NCI-H2227 (cell line): ENCODE results near the gene SEMA3F.

Experiments
- DNase-seq: peaks from one replicate; lab custom pipeline; 2025; ENCODE audit not compliant: unreplicated experiment; lab: John Stamatoyannopoulos, UW

Gene SEMA3F

DNA sequence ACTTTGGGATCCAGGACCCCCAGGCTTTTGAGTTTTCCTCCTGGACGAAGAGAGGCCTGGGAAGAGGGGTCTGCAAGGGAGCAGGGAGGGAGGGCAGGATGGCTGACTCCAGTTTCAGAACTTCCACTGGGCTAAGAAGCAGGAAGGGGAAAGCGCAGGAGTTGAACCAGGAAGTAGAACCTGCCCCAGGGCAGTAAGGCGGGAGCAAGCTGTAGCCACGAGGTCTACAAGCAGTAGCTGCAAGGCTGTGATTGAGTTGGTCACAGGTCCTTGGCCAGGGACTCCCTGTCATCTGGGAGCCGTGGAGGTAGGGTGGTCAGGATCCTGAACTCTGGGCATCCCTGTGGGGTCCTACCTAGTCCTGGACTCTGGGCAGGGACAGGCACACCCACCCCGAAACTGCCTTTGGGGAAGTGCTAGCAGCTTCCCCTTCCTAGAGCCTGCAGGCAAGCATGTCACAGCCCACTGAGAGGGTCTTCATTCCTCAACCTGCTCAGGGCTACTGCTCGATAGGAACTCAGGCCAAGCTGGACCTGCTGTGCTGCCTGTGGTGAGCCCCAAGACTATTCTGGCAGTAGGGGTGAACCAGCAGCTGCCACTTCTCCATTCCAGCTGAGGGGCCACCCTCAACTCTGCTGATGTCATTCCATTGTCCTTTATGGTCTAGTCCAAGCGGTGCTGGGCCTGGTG is 75.1 kb downstream of the SEMA3F start:
- no peak for DNase-seq

DNA sequence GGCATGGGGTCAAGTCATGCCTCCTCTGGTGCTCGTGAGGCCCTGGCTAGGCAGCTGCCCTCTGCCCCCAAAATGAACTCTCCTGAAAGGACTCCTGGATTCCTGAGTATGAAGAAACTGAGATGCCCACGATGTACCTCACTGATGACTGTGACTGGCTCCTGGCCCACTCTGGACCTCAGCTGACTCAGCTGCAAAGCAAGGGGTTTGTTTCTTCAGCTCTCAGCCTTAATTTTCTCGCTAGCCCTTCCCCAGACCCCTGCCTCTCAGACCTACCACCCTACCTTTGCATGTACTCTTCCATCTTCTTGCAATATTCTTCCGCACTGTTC is 75.6 kb downstream of the SEMA3F start:
- DNase-seq = no peak

DNA sequence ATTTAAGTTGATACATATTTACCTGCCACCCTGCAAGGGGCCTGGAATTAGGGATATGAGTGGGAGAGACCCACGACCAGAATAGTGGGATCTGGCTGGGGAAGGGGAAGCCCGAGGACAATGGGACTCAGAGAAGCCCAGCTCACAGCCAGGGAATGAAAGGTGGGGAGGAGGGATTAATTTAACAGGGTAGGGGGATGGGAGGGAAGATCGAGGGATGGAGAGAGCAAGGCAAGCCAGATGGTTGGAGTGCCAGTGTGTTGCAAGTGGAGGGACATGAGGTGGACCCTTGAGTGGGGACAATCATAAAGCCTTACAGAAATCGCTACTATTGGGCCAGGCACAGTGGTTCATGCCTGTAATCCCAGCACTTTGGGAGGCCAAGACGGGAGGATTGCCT is 76.5 kb downstream of the SEMA3F start:
- DNase-seq = no peak

DNA sequence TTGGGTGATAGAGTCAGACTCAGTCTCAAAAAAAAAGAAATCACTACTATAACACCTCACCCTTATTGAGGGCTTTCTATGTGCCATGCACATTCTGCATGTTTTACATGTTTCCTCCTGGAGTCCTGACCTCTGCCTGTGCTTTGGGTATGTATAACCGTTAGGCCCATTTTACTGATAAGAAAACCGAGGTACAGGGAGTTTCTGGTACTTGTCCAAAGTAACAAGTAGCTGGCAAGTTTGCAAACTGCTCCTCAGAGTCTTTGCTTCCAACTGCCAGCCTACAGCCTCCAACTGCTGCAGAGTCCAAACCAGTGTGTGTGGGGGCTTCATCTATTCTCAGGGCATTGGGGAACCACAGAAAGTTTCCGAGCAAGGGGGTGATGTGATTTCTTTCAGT is 77.2 kb downstream of the SEMA3F start:
- DNase-seq = no peak

DNA sequence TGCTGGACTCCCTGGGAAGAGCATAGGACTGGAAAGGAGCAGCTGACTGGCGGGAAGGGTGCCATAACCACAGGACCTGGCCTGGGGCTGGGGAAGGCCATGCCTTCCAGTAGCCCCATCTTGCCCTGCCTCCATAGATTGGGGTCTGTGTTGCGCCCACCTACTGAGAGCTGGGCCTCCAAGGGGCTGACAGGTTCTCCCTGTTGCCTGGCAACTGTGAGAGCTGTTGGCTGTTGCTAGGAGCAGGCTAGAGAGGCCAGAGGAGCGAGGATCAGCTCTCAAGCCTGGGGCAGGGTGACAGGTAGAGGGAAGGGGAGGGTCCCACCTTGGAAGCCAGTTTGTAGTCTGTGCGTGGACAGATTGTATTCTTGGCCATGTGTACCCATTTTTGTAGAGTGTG is 78.1 kb downstream of the SEMA3F start:
- DNase-seq = peak; percentile 46

DNA sequence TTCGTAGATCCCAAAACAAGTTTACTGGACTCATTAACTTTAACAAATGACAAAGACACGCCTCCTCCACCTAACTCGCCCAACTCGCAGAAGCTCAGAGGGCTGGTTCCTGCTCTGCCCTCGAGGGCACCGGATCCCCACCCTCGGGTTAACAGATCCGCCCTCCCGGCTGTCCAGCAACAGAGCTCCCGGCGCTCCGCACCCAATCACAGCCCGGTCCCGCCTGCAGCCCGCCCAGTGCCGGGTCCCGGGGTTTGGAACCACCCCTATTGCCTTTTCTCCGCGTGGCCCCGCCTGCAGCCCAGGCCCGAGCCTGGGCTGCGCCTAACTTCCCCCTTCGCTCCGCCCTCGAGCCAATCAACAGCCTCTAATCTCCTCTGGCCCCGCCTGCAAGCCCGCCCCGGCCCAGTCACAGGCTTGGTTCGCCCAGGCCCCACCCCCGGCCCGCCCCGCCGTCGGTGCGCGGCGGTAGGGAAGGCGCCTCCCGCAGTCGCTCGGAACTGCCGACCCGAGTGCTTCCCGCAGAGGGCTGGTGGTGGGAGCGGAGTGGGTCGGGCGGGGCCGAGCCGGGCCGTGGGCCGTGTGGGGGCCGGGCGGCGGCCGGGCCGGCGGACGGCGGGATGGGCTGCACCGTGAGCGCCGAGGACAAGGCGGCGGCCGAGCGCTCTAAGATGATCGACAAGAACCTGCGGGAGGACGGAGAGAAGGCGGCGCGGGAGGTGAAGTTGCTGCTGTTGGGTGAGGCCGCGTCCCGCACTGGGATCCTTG is 80.8 kb downstream of the SEMA3F start, which contains the start of gene GNAI2:
GNAI2 (plus strand) TSS at position 489 of the 768 bp plus-strand sequence; CDS start at position 621, 132 bp downstream.
- peak; percentile 96 for DNase-seq

DNA sequence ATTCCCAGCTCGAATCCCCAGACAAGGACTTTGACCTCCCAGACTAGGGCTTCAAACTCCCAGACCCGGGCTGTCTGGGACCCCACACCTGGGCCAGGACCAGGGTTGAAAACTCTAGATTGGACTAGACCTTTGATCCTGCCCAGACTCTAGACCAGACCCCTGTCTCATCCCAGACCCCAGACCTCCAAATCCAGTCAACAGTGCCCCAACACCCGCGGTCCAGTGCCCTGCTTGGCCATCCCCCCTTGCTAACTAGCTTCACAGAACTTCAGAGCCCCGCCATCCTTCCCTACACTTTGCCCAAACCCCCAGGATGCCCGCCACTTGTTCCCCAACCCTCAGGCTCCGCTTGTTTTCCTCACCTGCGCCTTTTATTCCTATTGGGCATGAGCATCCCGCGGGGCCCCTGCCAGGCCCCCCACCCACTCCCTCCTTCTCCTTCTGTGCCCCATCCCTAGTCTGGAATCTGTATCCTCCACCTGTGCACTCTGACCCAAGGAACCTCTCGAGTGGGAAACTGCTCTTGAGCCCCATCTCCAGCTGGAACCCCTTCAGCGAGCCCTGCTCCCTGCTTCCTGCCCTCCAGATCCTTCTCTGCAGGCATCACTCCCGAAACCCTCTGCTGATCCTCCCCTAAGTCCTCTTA is 81.5 kb downstream of the SEMA3F start:
- no peak for DNase-seq

DNA sequence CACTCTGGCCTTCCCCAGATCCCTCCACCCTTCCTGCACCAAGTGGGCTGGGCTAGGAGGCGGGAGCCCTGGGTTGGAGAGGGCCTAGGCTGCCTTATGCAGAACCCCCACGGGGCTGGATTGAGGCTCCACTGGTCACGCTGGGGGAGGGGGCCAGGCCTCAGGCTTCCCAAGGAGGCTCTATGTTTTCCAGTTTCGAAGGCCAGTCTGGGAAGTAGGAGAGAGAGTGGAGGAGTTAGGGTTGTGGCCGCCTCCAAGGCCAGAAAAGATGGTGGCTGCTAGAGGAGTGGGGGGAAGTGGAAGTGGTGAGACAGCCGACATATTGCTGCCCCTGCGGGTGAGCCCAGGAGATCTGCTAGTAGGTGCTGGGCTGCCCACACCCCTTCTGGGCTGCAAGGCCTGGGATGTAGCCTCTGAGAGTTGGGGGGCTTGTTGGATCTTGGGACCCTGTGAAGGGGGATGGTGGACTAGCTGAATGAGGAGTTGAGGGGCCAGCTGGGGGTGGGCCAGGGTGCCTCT is 82.1 kb downstream of the SEMA3F start:
- peak; percentile 26 for DNase-seq

DNA sequence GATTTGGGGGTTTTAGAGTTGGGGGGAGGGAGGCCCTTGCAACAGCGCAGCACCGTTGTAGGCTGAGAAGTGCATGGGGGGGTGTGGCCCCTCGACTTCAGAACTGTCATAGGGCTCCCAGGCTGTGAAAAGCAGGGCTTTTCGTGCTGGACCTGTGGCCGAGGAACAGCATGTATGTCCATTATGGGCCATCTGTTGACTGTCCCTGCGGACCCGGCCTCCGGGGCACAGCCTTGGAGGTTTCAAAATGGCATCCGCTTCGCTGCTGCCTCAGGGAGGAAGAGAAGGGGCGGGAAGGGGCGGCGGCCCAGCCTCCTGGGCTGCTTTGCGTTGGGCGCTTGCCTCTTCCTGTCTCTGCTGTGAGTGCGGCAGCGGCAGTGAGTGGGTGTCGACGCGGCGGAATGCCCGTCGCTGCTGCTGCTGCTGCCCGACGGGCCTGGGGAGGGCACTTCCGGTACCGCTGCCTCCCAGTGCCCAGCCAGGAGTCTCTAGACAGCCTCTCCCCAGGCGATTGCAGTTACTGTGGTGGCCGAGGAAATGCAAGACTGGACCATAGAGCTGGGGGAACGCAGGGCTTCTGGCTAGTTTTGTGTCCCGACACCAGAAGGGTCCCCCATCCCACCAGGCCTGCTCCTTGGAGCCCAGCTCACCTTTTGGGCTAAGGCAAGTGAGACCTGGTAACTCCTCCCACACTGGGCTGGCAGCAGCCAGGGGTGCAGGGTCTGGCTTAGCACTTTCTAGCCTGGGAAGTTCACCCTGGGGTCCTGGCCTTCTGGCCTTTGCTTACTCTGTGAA is 82.8 kb downstream of the SEMA3F start:
- peak; percentile 73 for DNase-seq

DNA sequence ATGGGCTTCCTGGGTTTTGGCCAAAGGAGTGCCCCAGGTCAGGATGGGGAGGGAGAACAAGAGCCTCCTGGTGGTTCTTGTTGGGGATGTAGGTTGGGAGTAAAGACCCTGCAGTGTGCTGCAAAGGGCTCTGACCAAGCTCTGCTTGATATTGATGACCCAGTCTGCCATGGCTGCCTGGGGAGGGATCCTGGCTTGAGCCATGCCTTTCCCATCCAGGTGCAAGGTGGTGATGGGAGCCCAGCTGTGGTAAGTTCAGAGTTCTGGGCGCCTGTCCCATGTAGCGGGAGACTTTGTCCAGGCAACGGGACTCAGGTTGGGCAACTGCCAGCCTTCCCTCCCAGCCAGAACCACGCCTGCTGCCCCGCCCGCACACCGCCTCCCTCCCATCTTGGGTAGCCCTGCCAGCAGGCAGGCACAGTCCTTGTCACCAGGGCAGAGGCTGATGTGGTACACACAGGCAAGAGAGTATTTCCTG is 83.5 kb downstream of the SEMA3F start:
- no peak for DNase-seq
